K562 (cell line): Measurements from ENCODE around the gene TSG101. TPM values are rescaled to one million over a fixed set of nuclear protein-coding genes. Genes with fewer than 3 reads are reported as not detected.
A peak's percentile ranks its signal among the peaks of the same experiment; 100 is the strongest.

Experiments
- ATAC-seq: fragments of 200-7000 bp; cut with Tn5 transposase; 3 replicates; pipeline ENCODE4 v1.9.1; 2020; ENCODE audit warnings: moderate library complexity
- BruUV-seq: library from RNA; stranded (reverse); fragments of 400-500 nt; replicated peaks from 2 replicates; lab custom pipeline; 2021; lab: Mats Ljungman, UMichigan
- CTCF ChIA-PET: fragments of 300-600 bp; formaldehyde crosslinking; extraction: SDS; loops from one replicate; lab custom pipeline; 2021; ENCODE audit warnings: low intra/inter-chr PET ratio; lab: Yijun Ruan, JAX
- POLR2A ChIA-PET: fragments of 300-600, 350-650 bp; sonication (Branson Sonifier 250); formaldehyde crosslinking; extraction: SDS; loops from one replicate; lab custom pipeline; 2021; ENCODE audit warnings: antibody characterized with exemption, inconsistent platforms; lab: Yijun Ruan, JAX
- DNase-seq, 4 experiments: peaks; one replicate each; pipeline versions ENCODE4 v3.0.0 to v3.0.0-alpha.2; 2011 to 2018; ENCODE audit warnings: low spot score in 3 of 4, mixed read lengths in 3 of 4; ENCODE audit errors: extremely low read depth in 1 of 4
- FAIRE-seq: peaks from 2 replicates; lab custom pipeline; 2011; peaks lifted over from hg19 to GRCh38; lab: Jason Lieb, UNC
- H2AFZ ChIP-seq: 2 replicates; pipeline ENCODE4 v1.6.0; 2011; ENCODE audit warnings: low read depth, low read length, control low read depth, inconsistent platforms
- H3K27ac ChIP-seq: fragments of 200-600 bp; 3 replicates; pipeline ENCODE4 v1.8.0; 2011; ENCODE audit warnings: low read depth, mild to moderate bottlenecking, control low read depth, inconsistent platforms, low read length, moderate library complexity, mixed read lengths; ENCODE audit errors: extremely low read depth
- H3K27me3 ChIP-seq, 2 experiments: fragments of 300-600 bp in 1 of 2; 2 replicates in 1 of 2; 3 replicates in 1 of 2; pipeline versions ENCODE4 v1.6.0 to v1.8.0; 2011; ENCODE audit warnings: inconsistent platforms in 2 of 2, low read length in 2 of 2, mild to moderate bottlenecking in 1 of 2, mixed read lengths in 1 of 2, moderate library complexity in 1 of 2; ENCODE audit not compliant: control insufficient read depth in 2 of 2, insufficient read depth in 2 of 2
- H3K36me3 ChIP-seq: fragments of 300-600 bp; 3 replicates; pipeline ENCODE4 v1.8.0; 2011; ENCODE audit warnings: mild to moderate bottlenecking, low read length, inconsistent platforms; ENCODE audit not compliant: control insufficient read depth, insufficient read depth
- H3K4me1 ChIP-seq, 2 experiments: fragments of 200-600 bp in 1 of 2; replicated peaks in 1 of 2; 2 replicates in 1 of 2; 3 replicates in 1 of 2; pipeline versions ENCODE4 v1.5.1 to v1.8.0; 2011; ENCODE audit warnings: inconsistent platforms in 2 of 2, low read length in 2 of 2, mild to moderate bottlenecking in 1 of 2, mixed read lengths in 1 of 2, moderate library complexity in 1 of 2; ENCODE audit not compliant: control insufficient read depth in 2 of 2, insufficient read depth in 2 of 2
- H3K4me2 ChIP-seq: 2 replicates; pipeline ENCODE4 v1.6.1; 2011; ENCODE audit warnings: low read length, control low read depth, inconsistent platforms, mixed read lengths; ENCODE audit not compliant: insufficient read depth
- H3K4me3 ChIP-seq: fragments of 200-600 bp; sonication (generic), shearing (Covaris generic); 2 replicates; pipeline ENCODE4 v1.5.1; 2016; ENCODE audit warnings: control low read depth, inconsistent platforms
- H3K79me2 ChIP-seq: fragments of 200-600 bp; 3 replicates; pipeline ENCODE4 v1.8.0; 2011; ENCODE audit warnings: low read length, inconsistent platforms; ENCODE audit not compliant: control insufficient read depth, insufficient read depth
- H3K9ac ChIP-seq, 2 experiments: 2 replicates each; pipeline versions ENCODE4 v1.6.0 to v1.6.1; 2011; ENCODE audit warnings: low read depth in 2 of 2, low read length in 2 of 2, control low read depth in 1 of 2, inconsistent platforms in 1 of 2, mild to moderate bottlenecking in 1 of 2, mixed read lengths in 1 of 2; ENCODE audit not compliant: insufficient read depth in 1 of 2
- H3K9me1 ChIP-seq: one replicate; pipeline ENCODE4 v1.6.0; 2011; ENCODE audit warnings: inconsistent platforms, mild to moderate bottlenecking, low read length, moderate library complexity; ENCODE audit not compliant: control insufficient read depth, insufficient read depth
- H3K9me3 ChIP-seq: replicated peaks from 2 replicates; pipeline ENCODE4 v1.5.1; 2011; ENCODE audit warnings: low read depth, low read length, inconsistent platforms; ENCODE audit not compliant: control insufficient read depth, insufficient read depth
- H4K20me1 ChIP-seq: replicated peaks from 2 replicates; pipeline ENCODE4 v1.6.1; 2011; ENCODE audit warnings: low read length, inconsistent platforms, mixed read lengths; ENCODE audit not compliant: control insufficient read depth, insufficient read depth
- GABPB2 ChIP-seq: fragments of 250-450 bp; sonication (Bioruptor Pico); conservative IDR thresholded peaks from 2 replicates; pipeline ENCODE4 v1.5.1; 2021; ENCODE audit warnings: mild to moderate bottlenecking
- GTF2F1 ChIP-seq: IDR thresholded peaks from 2 replicates; pipeline ENCODE4 v1.6.1; 2011; ENCODE audit warnings: low read depth, low read length, improper control_type of control experiment
- NCOA6 ChIP-seq: fragments of 450-650 bp; IDR thresholded peaks from 2 replicates; pipeline ENCODE4 v1.6.1; 2017; ENCODE audit warnings: mild to moderate bottlenecking
- NFATC3 ChIP-seq: fragments of 450-650 bp; IDR thresholded peaks from 2 replicates; pipeline ENCODE4 v1.6.1; 2017; ENCODE audit warnings: mild to moderate bottlenecking
- RBM15 ChIP-seq: fragments of 200-400 bp; formaldehyde crosslinking; IDR thresholded peaks from 2 replicates; pipeline ENCODE4 v1.6.1; 2018; ENCODE audit warnings: mild to moderate bottlenecking, low read length, moderate library complexity; ENCODE audit not compliant: insufficient read depth
- ZBTB8A ChIP-seq: fragments of 450-650 bp; IDR thresholded peaks from 2 replicates; pipeline ENCODE4 v1.6.1; 2018; ENCODE audit warnings: mild to moderate bottlenecking, moderate library complexity; ENCODE audit not compliant: partially characterized antibody
- WGBS: fragments of 100-300 bp; shearing (Covaris generic); methylation state at CpG from one replicate; pipeline ENCODE4 v1.1.6; 2016; ENCODE audit warnings: low coverage, mixed read lengths; ENCODE audit not compliant: insufficient coverage; ENCODE audit errors: missing lambda C conversion rate; 5-methylcytosine and 5-hydroxymethylcytosine counted together
- in situ Hi-C: fragments of 300-500 bp; cut with MboI; formaldehyde crosslinking; loops from 4 replicates; pipeline ENCODE4 v1.15.0; 2018; ENCODE audit warnings: inconsistent platforms, mixed read lengths
- intact Hi-C: fragments of 100-400 bp; cut with micrococcal nuclease; formaldehyde crosslinking; loops from 2 replicates; pipeline ENCODE4 v1.14.2; 2022
- polyA plus RNA-seq, 8 experiments: library from polyadenylated mRNA; depleted of rRNA in 4 of 8; stranded (reverse) in 5 of 8; unstranded in 3 of 8; fragments of >200 nt; fragmentation: Nextera tagmentation in 2 of 8; fragmentation: Illumina TruSeq in 1 of 8; extraction: Ambion mirVana in 2 of 8; extraction: Trizol in 1 of 8; gene quantifications; 2 replicates each; pipeline versions ENCODE4 v1.2.1 to v1.2.3, GENCODE V29; 2011 to 2014; ENCODE audit warnings: inconsistent platforms in 1 of 8, missing spikeins in 1 of 8
- total RNA-seq, 7 experiments: library from RNA; depleted of rRNA in 6 of 7; stranded (reverse); fragments of >200 nt in 6 of 7; fragmentation: Illumina TruSeq in 2 of 7; extraction: Trizol in 2 of 7; gene quantifications; 2 replicates each; pipeline versions ENCODE4 v1.2.1 to v1.2.3, GENCODE V29; 2011 to 2021; ENCODE audit warnings: low replicate concordance in 1 of 7
- TF ChIP-seq, protein P1 (sequence below), 2 experiments: fragments of 450-650 bp in 1 of 2; sonication (generic) in 1 of 2; formaldehyde crosslinking in 1 of 2; IDR thresholded peaks in 1 of 2; conservative IDR thresholded peaks in 1 of 2; 2 replicates each; pipeline versions ENCODE4 v1.6.1 to v1.8.1; 2016 to 2023; ENCODE audit warnings: mild to moderate bottlenecking in 2 of 2, moderate library complexity in 2 of 2, inconsistent platforms in 1 of 2, missing genetic modification reagents in 1 of 2

TSG101 gene
- total and polyA plus RNA-seq, 9 of the 15 experiments (the other 6 are each of a cell fraction or from before 2014, with no cell fraction given) = 24.6 to 141 (median 60.0) TPM

DNA sequence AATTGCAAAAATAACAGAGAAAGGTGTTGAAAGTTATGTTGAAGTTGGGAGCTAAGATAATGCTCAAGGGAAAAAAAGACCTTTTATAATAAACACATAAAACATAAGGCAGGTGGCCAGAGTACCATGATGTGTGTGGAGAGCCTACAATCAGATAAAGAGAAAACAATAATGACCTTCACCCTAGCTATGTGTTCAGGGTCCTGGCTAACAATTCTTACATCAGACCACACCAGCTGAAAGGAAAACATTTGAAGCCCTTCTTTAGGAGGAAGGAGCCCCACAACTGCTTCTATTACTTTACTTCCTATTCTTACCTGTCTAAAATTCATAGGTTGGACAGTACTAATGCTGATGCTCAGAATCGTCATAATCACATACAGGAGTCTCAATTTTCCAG, 2.5 kb downstream of the TSG101 start:
- no peaks in the 10 kb centered on the region for H3K9me3 ChIP-seq
- TSS peak; percentile 28 for BruUV-seq
- no peak overlapping the region for H3K27ac ChIP-seq
- no peaks in the 10 kb centered on the region for H3K27me3 ChIP-seq
- H2AFZ ChIP-seq = no peak overlapping the region
- no peaks in the 10 kb centered on the region for H3K9me1 ChIP-seq
- DNase-seq = no peak
- POLR2A ChIA-PET = interaction anchor here (0.9 kb wide), 1 partner anchor 108 kb away, joined by 3 read pairs; no protein-coding TSS in a partner anchor
- FAIRE-seq = no peak
- 91% methylated on average over 1 of the region's 1 CpG for WGBS
- no peak overlapping the region for H3K9ac ChIP-seq
- no peak for ATAC-seq
- H3K4me1 ChIP-seq = no peaks in the 10 kb centered on the region; a peak in 1 of 5 replicates
- in situ Hi-C loops = no loop called here
- intact Hi-C loops = loop anchor here (10.0 kb wide), 1 partner anchor 289 kb away; the partner anchor contains the start of gene SAA4
- CTCF ChIA-PET = interaction anchor here (0.6 kb wide), 1 partner anchor 409 kb away, joined by 3 read pairs; no protein-coding TSS in a partner anchor
- H3K79me2 ChIP-seq = peaks cover 55% of the 10 kb centered on the region
- TF ChIP-seq GTF2F1 = no peak
- no peak for TF ChIP-seq RBM15
- TF ChIP-seq NFATC3 = no peak
- no peak for TF ChIP-seq NCOA6
- TF ChIP-seq ZBTB8A = no peak
- peaks cover 14% of the 10 kb centered on the region; the same call in 2 of the 3 replicates for H3K36me3 ChIP-seq
- no peak overlapping the region for H3K4me3 ChIP-seq
- no peaks in the 10 kb centered on the region for H4K20me1 ChIP-seq
- H3K4me2 ChIP-seq = no peak overlapping the region

DNA sequence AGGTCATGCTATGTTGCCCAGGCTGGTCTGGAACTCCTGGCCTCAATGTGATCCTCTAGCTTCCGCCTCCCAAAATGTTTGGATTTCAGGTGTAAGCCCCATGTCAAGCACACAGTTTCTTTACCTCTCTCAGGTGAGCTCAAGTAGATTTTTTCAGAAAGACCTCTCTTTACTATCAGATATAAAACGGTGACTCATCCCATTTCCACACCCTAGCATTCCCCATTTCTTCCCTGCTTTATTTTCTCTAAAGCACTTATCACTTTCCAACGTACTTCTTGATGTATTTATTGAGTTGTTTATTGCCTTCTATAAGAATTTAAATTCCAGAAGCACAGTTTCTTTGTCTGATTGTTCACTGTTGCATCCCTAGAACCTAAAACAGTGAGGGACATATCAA, 3.7 kb downstream of the TSG101 start:
- H3K79me2 ChIP-seq = peaks cover 50% of the 10 kb centered on the region

More for the DNA sequence above, 3.7 kb downstream of the TSG101 start:
- Histone ChIP-seq H3K27me3 (no peaks in the 10 kb centered on the region), H3K9ac (no peak overlapping the region), H3K9me1 (no peaks in the 10 kb centered on the region), H3K4me3 (no peak overlapping the region), H3K27ac (no peak overlapping the region), H2AFZ (no peak overlapping the region), H3K4me2 (no peak overlapping the region), H3K36me3 (peaks cover 13% of the 10 kb centered on the region; the same call in 2 of the 3 replicates), H4K20me1 (no peaks in the 10 kb centered on the region), H3K9me3 (no peaks in the 10 kb centered on the region), H3K4me1 (no peaks in the 10 kb centered on the region; a peak in 1 of 5 replicates)
- 45% methylated on average over 3 of the region's 3 CpGs for WGBS
- FAIRE-seq (no peak), DNase-seq (no peak), ATAC-seq (no peak)
- no TSS peak for BruUV-seq
- in situ Hi-C loops = no loop called here
- POLR2A ChIA-PET = interaction anchor here (1.1 kb wide), 2 partner anchors 9 to 202 kb away, joined by 3 read pairs; no protein-coding TSS in a partner anchor
- CTCF ChIA-PET = no interaction called here
- intact Hi-C loops = loop anchor here (10.0 kb wide), 1 partner anchor 288 kb away; the partner anchor contains the start of gene SAA4
- TF ChIP-seq, protein P1, sequence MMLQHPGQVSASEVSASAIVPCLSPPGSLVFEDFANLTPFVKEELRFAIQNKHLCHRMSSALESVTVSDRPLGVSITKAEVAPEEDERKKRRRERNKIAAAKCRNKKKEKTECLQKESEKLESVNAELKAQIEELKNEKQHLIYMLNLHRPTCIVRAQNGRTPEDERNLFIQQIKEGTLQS (IDR thresholded peaks at IDR 0.05) = peak; percentile 47
- TF ChIP-seq, protein P1 (CRISPR knock-in tag; conservative IDR thresholded peaks at IDR 0.05) = no peak
- no peak for TF ChIP-seq GABPB2 (CRISPR knock-in tag)
